AG08395 (cell line): ENCODE measurements around the gene PRKAG1.

Experiments used
- DNase-seq: peaks from one replicate; pipeline ENCODE4 v3.0.0; 2012; ENCODE audit warnings: mixed read lengths, low spot score

Gene PRKAG1

DNA sequence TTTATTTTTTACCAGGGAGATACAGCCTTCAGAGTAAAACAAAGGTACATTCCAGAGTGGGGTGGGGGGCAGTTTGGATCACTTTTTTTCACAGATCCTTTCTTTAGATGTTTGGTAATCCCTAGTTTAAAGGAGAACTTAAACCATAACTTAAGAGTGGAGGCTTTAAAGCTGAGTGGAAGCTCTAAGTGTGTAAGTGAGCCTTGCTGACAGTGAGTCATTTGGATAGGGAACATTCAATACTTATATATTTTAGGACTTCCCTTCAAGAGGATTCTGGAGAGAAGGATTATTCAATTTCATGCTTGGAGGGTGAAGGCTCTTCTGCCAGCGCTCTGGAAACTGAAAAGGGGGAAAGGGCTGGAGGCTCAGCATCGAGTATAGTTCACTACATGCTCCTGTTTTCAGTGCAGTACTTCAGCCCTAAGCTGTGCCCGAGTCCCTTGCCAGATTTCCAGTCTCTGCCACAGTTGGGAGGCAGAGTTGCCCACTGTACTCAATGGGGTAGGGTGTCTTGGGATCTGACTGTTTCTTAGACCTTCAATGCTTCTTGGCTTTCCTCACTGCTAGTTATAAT lies 8.4 kb downstream of the PRKAG1 start:
- no peak for DNase-seq

DNA sequence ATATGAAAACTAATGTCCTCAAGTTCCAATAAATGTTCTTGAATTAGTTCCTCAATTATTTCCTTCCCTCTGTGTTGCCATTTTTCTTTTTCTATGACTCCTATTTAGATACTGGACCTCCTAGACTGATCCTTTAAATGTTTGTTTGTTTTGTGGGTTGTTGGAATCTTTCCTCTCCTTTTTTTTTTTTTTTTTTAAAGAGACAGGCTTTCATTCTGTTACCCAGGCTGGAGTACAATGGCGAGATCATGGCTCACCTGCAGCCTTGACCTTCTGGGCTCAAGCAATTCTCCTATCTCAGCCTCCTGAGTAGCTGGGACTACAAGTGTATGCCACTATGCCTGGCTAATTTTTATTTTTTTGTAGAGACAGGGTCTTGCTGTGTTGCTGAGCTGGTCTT lies 9.6 kb downstream of the PRKAG1 start:
- DNase-seq, result no peak

DNA sequence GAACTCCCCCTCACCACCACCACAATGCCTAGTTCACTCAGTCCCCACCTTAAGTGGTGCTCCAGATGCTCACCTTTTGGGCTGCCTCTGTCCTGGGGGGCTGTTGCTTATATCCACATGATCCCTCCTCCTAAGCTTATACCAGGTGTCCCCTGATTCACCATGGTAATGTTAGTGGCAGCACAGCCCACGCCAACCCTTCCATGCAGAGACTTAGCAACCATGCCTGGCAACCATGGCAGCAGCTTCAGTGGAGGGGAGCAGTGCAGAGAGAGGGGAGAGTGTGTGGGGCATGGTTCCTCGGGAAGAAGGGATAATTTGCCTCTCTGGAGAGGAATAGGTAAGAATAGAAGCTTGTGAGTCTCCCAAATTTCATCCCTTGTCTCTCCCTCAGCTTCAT lies 18.2 kb downstream of the PRKAG1 start:
- no peak for DNase-seq

DNA sequence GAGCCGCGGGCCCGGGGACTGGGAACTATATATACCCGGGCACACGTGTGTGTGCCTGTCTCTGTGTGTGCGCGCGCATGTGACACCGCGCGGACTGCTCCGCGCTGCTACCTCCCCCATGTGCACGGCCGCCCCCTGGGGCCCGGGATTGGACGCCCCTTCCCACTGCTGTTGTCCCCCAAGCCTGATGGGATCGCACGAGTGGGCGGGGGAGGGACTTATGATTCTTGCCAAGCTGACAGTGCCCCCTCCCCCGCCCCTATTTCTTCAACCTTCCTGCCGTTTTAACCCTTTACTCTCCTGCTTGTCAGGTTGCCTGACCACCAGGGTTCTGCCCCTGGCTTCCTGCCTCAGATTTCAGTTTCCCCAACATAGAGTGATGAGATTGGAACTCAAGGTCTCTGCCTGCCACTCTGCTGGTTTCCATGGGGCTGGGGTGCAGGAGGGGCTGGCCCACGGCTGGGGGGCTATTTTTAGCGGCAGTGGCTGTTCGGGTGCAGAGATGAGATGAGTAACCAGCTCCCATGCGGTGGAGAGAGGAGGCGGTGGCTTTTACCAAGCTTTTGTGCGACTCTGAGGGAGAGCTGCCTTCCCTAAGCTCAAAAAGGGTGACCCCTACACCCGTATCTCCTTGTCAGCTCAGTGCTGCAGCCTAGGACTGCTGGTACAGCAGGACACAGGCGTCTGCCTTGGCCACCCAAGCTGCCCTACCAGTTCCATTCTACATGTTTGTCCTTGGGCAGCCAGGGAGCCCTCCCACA lies 19.0 kb downstream of the PRKAG1 start, which contains the start of gene DDN:
DDN (minus strand) TSS at position 5 of the 761 bp plus-strand sequence. CDS start 88 bp downstream, outside the sequence.
- peak; percentile 58 for DNase-seq

DNA sequence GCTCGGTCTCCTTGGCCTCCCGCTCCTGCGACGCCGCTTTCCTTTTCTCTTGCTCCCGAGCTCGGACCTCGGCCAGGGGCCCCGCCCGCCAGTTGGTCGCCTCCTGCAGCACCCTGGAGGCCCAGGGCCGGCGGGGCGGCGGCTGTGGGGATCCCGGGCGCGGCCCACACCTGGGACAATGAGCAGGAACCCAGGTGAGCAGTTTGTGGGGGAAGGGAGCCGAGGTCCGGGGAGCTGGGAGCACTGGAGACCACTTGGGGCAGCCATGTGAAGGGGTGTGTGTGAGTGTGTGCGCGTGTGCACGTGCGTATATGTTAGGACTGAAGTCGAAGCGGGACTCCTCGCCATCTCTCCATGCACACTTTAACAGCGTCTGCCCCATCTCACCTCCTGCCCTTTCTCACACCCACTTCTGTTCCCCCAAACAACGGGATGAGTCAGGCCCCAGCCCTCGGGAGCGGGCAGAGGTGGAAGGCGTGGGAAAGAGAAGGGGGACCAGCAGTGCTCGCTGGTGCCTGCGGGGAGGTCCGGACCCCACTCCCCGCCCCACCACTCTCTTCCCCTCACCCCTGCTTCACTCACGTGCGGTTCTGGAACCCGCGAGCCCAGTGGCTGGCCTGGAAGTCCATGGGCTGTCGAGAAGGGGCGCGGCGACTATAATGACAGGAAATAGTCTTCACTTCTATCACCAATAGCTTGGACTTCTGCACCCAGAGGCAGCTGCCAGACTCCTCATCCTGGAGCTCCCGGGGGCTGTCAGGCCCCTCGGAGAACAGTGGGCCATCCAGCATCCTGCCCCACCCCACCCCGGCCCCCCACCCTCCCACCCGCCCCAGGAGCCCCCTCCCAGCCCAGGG lies 19.9 kb downstream of the PRKAG1 start:
- no peak for DNase-seq

DNA sequence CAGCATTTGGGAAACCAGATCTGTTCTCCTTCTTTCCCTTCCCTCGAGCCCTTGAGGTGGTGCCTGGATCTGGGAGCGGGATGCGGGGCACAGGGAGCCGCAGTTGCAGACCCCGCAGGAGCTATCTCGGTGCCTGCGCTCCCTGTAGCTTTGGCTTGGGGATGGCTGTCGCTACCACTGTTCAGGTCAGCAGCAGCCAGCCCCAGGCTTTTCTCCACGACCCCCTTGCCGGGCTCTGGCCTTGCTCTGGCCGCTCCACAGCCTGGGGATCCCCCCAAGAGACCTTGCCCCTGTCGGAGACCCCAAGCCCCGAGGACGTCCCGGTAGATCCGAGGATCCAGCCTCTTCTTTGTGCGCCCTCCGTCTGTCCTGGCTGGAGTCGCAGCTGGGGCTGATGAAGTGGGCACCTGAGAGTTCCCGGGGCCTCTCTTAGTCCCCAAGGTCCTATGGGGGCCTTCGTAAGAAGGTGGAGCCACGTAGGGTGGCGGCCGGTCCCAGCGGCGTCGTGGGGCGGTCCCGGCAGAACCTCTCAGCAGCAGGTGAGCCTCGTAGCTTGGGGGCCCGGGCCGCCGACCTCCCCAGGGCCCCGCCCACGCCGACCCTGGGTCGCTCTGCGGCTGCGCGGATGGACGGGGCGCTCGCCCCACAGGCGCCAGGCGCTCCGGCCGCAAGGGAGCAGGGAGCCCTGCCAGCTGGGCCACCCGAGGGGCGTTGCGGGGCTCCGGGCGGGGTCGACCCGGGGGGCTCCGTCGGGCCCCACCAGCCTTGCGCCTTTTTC lies 20.7 kb downstream of the PRKAG1 start:
- DNase-seq, result peak; percentile 63

DNA sequence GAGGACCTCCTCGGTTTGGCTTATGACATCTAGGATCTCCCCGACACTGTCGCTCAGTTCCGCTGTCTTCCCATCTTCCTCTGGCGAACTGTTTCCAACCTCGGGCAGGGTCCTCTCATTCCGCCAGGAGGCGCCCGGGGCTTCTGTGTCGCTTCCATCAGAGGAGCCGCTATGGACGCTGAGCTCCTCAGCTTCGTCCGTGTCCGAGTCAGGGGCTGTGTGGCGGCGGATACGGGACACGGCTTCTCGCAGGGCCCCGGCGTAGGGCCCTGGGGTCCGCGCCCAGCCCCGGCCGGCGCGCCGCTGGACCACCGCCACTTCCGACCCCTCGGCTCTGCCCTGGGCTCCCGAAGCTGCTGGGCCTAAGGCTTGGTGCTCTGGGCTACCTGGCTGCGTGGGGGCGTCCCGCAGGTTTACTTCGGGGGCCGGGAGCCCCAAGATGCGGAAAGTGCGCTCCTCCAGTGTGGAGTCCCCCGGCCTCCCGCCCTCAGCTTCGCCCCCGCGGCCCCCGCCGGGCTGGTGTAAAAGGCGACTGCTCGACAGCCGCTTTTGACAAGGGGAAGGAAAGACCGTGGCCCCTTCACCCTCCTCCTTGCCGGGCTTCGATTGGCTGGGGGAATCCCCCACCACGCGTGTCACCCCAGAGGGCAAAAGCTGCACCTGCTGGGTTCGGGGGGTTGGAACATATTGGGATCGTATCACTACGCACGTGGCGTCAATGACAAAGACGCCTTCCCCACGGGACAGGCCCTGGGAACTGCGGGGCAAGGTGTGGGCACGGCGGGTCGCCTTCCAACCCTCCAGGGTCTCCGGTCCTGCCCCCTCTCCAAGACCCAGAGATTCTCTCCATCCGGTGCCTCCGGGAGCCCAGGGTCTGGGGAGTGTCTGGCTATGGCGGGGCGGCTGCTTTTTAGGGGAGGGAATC lies 21.5 kb downstream of the PRKAG1 start:
- DNase-seq, result peak; percentile 81

DNA sequence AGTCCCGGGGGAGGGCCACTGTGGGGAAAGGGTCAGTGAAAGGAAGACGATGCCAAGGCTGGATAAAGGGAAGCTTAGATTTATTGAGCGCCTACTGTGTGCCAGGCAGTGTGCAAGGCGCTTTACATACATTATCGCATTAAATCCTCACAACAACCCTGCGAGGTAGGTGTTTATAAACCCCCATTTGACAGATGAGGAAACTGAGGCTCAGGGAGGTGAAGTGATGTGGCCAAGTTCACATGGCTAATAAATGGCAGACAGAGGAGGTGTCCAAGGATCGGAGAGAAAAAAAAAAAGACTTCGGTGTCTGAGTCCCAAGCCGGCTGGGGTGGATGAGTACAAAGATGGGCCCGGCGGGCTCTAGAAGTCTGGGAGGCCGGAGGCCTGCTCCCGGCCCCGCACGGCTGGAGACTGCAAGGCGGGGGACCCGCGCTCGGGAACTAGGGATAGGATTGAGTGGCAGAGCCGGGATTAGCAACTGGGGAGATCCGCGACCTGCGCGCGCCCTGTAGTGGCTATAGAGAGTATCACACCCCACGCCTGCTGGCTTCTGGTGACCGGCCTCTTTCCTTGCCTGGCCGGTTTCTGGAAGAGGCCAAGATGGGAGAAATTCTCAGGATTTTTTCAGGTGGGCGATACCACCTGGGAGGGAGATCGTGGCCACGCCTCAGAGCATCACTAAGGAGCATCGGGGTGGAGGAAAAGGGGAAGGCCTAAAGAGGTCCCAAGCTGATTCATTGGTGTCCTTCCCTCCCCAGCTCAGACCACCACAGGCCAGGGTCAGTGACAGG lies 23.3 kb downstream of the PRKAG1 start:
- DNase-seq, result peak; percentile 97

DNA sequence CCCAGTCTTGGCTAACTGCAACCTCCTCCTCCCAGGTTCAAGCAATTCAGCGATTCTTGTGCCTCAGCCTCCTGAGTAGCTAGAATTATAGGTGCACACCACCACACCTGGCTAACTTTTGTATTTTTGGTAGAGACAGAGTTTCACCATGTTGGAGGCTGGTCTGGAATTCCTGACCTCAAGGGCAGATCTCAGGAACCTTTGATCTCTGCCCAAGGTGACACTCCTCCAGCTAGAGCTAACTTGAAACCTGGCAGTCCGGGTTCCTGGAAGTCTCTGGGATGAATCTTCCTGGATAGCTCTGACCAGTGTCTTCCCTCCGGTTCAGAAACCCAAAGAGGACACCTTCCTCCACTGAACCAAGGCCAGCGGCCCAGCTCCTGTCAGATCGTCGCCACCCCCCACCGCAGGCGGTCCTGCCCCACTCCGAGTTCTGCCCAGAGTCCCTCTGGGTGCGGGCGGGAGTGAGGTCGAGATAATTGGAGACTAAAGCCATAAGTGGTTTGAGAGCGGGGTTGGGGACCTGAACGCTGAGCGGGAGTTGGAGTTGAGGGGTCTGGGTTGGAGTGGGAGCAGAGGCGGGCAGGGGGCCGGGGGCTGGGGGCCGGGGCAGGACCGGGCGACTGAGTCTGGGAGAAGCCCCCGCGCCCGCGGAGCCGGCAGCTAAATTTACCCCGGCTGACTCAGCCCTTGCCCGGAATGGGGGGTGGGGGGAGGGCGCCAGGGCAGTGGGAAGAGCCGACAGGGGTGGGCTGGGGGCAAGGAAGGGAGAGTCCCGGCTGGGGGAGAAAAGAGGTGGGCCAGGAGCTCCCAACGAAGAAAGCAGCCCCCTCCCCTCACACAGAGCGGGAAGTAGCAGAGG lies 24.1 kb downstream of the PRKAG1 start:
- DNase-seq, result no peak

DNA sequence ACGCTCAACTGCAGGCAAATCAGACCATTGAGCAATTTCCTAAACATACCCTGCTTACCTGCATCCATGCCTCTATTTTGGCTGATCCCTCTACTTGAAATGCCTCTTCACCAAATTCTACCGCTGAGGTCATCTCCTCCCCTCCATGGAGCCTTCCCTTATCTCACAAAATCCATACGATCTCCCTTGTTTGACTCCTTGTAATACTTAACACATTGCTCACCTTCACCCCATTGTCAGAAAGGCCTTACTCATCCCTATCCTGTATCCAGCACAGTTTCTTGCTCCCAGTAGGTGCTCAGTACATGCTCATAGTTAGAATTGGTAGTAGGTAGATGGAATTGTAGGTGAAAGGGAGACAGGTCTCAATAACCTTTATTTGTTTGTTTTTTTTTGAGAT lies 24.8 kb downstream of the PRKAG1 start:
- no peak for DNase-seq

DNA sequence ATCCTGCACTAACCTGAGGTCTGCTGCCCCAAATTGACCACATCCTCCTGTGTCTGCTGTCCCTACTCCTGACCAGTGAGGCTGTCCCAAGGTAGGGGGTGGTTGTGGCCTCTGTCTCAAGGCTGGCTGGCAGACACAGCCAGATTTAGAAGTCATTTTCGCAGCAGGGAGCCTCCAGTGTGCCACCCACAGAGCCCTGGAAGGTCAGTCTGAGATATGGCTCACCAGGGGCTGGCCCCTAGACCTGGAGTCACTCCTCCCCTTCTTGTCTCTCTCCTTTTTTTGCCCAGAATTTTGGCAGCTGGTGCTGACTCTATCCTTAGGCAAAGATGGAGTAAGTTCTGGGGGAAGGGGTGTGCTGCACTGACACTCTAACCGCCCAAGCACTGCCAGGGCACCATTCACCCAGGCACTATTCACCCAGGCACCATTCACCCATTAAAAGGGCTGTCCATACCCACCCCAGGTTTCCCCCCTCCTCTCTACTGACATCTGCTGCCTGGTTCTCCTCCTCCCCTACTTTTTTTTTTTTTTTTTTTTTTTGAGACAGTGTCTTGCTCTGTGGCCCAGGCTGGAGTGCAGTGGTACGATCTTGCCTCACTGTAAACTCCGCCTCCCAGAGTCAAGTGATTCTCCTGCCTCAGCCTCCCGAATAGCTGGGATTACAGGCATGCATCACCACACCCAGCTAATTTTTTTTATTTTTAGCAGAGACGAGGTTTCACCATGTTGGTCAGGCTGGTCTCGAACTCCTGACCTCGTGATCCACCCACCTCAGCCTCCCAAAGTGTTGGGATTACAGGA lies 27.1 kb downstream of the PRKAG1 start:
- DNase-seq, result no peak

DNA sequence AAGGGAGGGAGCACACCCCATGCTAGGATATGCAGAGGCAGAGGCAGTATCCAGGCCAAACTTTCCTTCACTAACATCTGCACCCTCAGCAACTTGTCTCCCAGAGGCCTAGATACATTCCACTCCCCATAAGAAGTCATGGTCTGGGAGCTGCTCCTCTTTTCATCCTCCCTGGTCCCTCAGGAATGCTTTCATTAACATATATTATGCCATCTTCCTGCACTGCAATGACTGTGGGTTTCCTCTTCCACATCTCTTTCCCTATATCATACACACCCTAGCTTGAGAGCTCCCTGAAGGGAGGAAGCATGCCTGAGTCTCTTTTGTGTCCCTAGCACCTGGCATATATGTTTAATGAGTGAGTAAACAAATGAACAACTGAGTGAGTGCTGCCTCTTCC lies 28.0 kb downstream of the PRKAG1 start:
- no peak for DNase-seq

DNA sequence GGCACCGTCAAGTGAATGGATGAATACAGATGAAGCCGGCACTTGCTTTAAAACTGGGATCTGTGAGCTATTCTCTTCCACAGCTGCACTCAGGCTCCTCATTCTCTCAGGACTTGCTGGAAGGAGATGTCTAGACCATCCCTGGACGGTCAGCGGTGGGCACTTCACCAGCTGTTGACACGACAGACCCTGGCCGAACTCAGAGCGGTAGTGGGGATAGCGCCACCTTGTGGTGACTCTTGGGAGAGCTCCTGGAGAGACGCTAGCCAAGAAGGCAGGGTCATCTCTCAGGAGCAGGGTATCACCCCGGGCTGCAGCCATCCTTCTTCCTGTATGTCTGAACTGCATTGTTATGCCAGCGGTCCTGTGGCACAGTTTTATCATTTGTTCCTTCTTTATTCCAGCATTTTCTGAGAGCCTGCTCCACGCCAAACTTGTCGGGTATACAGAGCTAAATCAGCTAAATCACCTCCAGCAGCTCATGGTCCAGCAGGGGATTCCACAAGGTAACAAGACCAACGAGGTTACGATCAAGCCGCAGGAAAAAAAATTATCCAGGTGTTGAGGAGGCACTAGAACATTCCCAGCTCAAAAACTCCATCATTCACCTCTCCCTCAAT lies 30.4 kb downstream of the PRKAG1 start:
- DNase-seq, result peak; percentile 75

DNA sequence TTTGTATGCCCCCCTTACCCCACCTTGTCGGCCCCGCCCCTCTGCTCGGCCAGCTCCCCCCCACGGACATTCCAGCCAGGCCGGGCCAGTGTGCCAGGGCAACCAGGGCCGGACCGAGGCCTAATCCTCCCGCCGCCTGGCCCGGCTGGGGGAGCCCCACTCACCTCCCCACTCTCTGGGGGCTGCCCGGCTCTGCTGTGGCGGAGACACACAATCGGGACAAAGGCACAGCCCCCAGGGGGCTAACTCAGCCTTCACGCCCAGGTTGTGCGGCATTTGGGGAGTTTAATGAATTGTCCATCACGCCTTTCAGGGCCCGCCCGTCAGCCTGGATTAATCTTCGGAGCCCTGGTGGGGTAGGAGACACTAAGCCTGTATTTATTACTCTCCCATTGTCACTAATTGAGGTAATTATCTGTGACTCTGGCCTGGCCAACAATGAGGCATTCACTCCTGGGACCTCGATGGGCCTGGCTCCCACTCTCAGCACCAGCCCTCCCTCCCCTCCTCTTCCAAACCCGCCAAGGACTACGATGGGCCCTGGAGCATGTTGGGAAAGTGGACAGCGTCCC lies 31.8 kb downstream of the PRKAG1 start:
- no peak for DNase-seq

DNA sequence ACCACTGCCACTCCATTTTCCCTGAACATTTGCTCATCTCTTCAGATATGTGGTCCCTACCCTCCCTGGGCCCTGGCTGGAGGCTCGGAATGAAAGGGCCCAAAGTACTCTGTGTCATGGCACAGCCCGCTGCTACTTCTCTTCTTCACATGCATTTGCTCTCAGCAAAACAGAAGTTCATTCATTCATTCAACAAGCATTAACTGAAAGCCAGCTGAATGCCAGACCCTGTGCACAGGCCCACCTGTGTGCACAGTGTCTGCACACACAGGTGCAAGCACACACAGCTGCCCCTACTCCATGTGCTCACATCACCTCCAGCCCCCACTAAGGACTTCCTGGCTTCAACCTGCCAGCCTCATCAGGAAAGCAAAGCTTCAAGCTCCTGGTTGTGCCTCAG lies 32.7 kb downstream of the PRKAG1 start:
- no peak for DNase-seq

DNA sequence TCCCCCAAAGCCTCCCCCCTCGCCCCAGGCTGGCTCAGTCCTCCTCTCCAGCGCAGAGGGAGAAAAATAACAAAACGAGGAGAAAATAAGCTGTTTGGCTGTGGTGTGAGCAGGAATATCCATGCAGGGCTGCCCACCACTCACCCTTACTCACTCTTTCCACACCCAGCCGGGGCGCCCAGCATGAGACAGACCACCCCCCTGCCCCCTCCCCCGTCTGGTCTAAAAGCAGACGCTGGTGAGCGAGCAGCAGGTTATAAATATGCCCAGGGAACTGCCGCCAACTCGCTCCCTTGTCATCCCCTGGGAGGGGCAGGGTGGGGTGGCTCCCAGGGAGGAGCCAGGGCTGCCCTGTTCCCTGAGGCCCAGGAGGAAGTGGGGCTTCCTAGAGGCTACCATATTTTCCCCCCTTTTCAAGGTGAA lies 33.1 kb downstream of the PRKAG1 start:
- no peak for DNase-seq

DNA sequence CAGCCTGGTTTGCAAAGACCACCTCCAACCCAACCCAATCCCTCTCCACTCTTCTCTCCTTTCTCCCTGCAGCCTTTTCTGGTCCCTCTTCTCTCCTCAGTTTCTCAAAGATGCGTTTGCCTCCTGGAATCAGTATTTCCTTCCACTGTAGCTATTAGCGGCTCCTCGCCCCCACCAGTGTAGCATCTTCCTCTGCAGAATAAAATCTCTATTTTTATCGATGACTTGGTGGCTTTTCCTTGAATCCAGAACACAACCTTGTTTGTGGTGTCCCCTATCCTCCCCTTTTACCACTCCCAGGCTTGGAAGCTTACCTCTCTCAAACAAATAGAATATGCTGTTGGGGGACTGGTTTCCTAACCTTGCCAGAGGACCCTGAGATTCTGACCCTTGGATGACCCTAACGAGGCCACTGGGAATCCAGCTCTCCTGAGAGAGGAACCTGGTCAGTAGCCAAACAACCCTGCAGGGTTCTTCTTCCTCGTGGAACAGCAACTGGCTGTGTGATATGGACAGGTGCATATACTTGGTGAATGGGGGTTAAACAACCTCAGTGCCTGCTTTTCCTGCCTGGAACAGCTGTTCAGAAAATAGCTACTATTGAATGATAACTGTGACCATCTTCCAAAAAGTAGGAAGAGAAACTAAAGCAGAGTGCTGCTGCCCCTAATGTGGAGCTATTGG lies 36.0 kb downstream of the PRKAG1 start:
- no peak for DNase-seq
